Measurements from ENCODE around the gene TNS2.

The TNS2 gene

GRCh38 chr12:53068811-53069585 lies 19.1 kb downstream of the TNS2 start:
- DNase-seq, result no peak

- DNase-seq, result no peak
These were observed 20.0 kb downstream of the TNS2 start for GRCh38 chr12:53069621-53070410.

- no peak for DNase-seq
These were observed 21.1 kb downstream of the TNS2 start for GRCh38 chr12:53070877-53071492.

- DNase-seq, result no peak
These were observed 22.0 kb downstream of the TNS2 start for GRCh38 chr12:53071591-53072551.

- DNase-seq, result no peak
These were observed 24.0 kb downstream of the TNS2 start for GRCh38 chr12:53073881-53074280.

- no peak for DNase-seq
These were observed 24.6 kb downstream of the TNS2 start for GRCh38 chr12:53074283-53074998.

- no peak for DNase-seq
These were observed 25.1 kb downstream of the TNS2 start for GRCh38 chr12:53074999-53075370.

GRCh38 chr12:53076461-53076860 lies 26.6 kb downstream of the TNS2 start:
- DNase-seq, result no peak

- DNase-seq, result no peak
These were observed 27.2 kb downstream of the TNS2 start for GRCh38 chr12:53077030-53077429.

- no peak for DNase-seq
These were observed 28.8 kb downstream of the TNS2 start for GRCh38 chr12:53078425-53079225.

- DNase-seq, result peak; percentile 93
These were observed 29.6 kb downstream of the TNS2 start, which contains the start of gene SPRYD3 for GRCh38 chr12:53079226-53080117. Gene SPRYD3 (minus strand): TSS chr12:53079390. CDS start chr12:53079333, 57 bp downstream.

- DNase-seq, result no peak
These were observed 32.8 kb downstream of the TNS2 start for GRCh38 chr12:53082637-53083175.

- DNase-seq, result no peak
These were observed 36.5 kb downstream of the TNS2 start for GRCh38 chr12:53086361-53086760.

- no peak for DNase-seq
These were observed 40.2 kb downstream of the TNS2 start for GRCh38 chr12:53090105-53090504.

GRCh38 chr12:53090554-53090953 lies 40.7 kb downstream of the TNS2 start:
- no peak for DNase-seq

GRCh38 chr12:53091756-53092155 lies 41.9 kb downstream of the TNS2 start:
- DNase-seq, result no peak

GRCh38 chr12:53093777-53094393 lies 44.0 kb downstream of the TNS2 start:
- DNase-seq, result no peak

- DNase-seq, result no peak
These were observed 44.5 kb downstream of the TNS2 start for GRCh38 chr12:53094394-53094787.
